ENCODE results near the gene FAM200C. TPM values are rescaled to one million over a fixed set of nuclear protein-coding genes. Genes with fewer than 3 reads are reported as not detected.

Gene FAM200C
- total and polyA plus RNA-seq, 10 of the 15 experiments (the other 5 are each of a cell fraction or from before 2014, with no cell fraction given): 1.0 to 5.4 (median 2.2) TPM

DNA sequence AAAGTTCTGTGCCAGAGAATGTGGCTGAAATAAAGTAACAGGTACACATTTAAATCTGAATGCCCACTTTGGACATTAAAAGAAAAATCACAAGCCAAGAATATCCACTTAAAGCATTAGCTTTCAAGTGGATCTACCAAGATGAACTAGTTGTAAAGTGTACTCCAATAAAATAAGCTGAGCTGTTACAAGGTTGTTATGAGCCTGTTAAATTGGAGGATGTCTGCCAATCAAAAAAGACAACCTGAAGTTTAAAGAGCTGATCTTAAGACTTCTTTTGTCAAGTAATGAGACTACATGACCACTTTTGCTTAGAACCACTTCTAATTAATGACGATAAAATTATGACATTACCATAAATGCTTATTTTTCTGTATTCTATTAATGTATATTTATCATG is 2.4 kb downstream of the FAM200C start (continued):
- TF ChIP-seq BRCA1 (IDR thresholded peaks at IDR 0.05; ENCODE audit: low read depth, low read length) (no peak), ZSCAN29 (IDR thresholded peaks at IDR 0.05) (no peak), TCF7 (IDR thresholded peaks at IDR 0.05; ENCODE audit: borderline replicate concordance) (no peak)

- in situ Hi-C loops (cut with MboI) (no loop called here), intact Hi-C loops (cut with micrococcal nuclease; ENCODE audit: unreplicated experiment) (no loop called here)
- no peak overlapping the region for H3K4me2 ChIP-seq (ENCODE audit: control insufficient read depth, insufficient read depth)
- no peak overlapping the region for H3K27ac ChIP-seq (ENCODE audit: control insufficient read depth, insufficient read depth)
- POLR2A ChIA-PET: interaction anchor here (1.7 kb wide), 1 partner anchor 24 kb away, joined by 7 read pairs; the partner anchor contains the start of gene SLU7
- no peaks in the 10 kb centered on the region for H3K9me3 ChIP-seq (replicated peaks; ENCODE audit: control insufficient read depth, insufficient read depth, low read length)
- H3K4me1 ChIP-seq (ENCODE audit: control insufficient read depth, insufficient read depth, low read length): no peaks in the 10 kb centered on the region
- no peaks in the 10 kb centered on the region for H3K27me3 ChIP-seq (replicated peaks in 1 of 2; ENCODE audit: control insufficient read depth in 2 of 2, insufficient read depth in 2 of 2, low read length in 1 of 2)
- H3K36me3 ChIP-seq (ENCODE audit: control insufficient read depth in 2 of 2, insufficient read depth in 2 of 2, low read length in 1 of 2): no peaks in the 10 kb centered on the region
- H4K20me1 ChIP-seq (ENCODE audit: control insufficient read depth, insufficient read depth): no peaks in the 10 kb centered on the region
- no peak for FAIRE-seq
- peaks cover 11% of the 10 kb centered on the region for H3K79me2 ChIP-seq (ENCODE audit: control insufficient read depth, insufficient read depth, low read length)
- CTCF ChIA-PET: interaction anchor here (0.8 to 10.2 kb wide), 5 partner anchors 9 to 373 kb away, joined by 3 to 101 read pairs (median 7); partner anchors contain the start of gene C1QTNF2
- H3K4me3 ChIP-seq: no peak overlapping the region
- SMC1A ChIA-PET (ENCODE audit: uncharacterized antibody, unreplicated experiment): interaction anchor here (1.1 to 2.6 kb wide), 4 partner anchors 12 to 50 kb away, joined by 3 to 11 read pairs (median 4); no protein-coding TSS in a partner anchor
- TF ChIP-seq ESRRA (IDR thresholded peaks at IDR 0.05; ENCODE audit: low read length): no peak
- TF ChIP-seq FOXK2 (IDR thresholded peaks at IDR 0.05): no peak
- TF ChIP-seq LARP7 (IDR thresholded peaks at IDR 0.05): no peak
- TF ChIP-seq SMAD1 (IDR thresholded peaks at IDR 0.05; ENCODE audit: low read depth, partially characterized antibody): no peak
- no peak for TF ChIP-seq CREB1 (IDR thresholded peaks at IDR 0.05; ENCODE audit: low read depth)
- no peak for TF ChIP-seq NRF1 (conservative IDR thresholded peaks at IDR 0.05; ENCODE audit: low read depth, low read length)
- no peak for TF ChIP-seq ATF7 (IDR thresholded peaks at IDR 0.05; ENCODE audit: low read depth)
- TF ChIP-seq KAT2A (conservative IDR thresholded peaks at IDR 0.05; ENCODE audit: control insufficient read depth, low read depth, low read length): no peak
- TF ChIP-seq RELA (IDR thresholded peaks at IDR 0.05; ENCODE audit: borderline replicate concordance, partially characterized antibody): no peak
- no peak for TF ChIP-seq WRNIP1 (IDR thresholded peaks at IDR 0.05; ENCODE audit: borderline replicate concordance, low read depth, low read length)
- TF ChIP-seq IKZF2 (IDR thresholded peaks at IDR 0.05): no peak
- TF ChIP-seq CBFB (IDR thresholded peaks at IDR 0.05; ENCODE audit: low read depth): no peak
- TF ChIP-seq ATF2 (IDR thresholded peaks at IDR 0.05; ENCODE audit: low read length): no peak
- TF ChIP-seq PAX8 (IDR thresholded peaks at IDR 0.05): no peak
- no peak for TF ChIP-seq SPI1 (IDR thresholded peaks at IDR 0.05; ENCODE audit: borderline replicate concordance, insufficient read depth, low read depth, low read length)
- no peak for TF ChIP-seq ZBTB11 (CRISPR knock-in tag; IDR thresholded peaks at IDR 0.05)
- TF ChIP-seq ZZZ3 (IDR thresholded peaks at IDR 0.05; ENCODE audit: control insufficient read depth, insufficient read length, low read depth): no peak
- no peak for ATAC-seq
- H2AFZ ChIP-seq (ENCODE audit: control insufficient read depth, low read depth, low read length): no peak overlapping the region
- BruUV-seq (replicated peaks): no TSS peak
- no peak overlapping the region for H3K9ac ChIP-seq (ENCODE audit: control insufficient read depth, insufficient read depth, low read length)
- RAD21 ChIA-PET (ENCODE audit: unreplicated experiment): interaction anchor here (1.1 kb wide), 1 partner anchor 27 kb away, joined by 3 read pairs; the partner anchor contains the start of gene PTTG1
- WGBS (ENCODE audit: insufficient coverage, insufficient replicate concordance, low lambda C conversion rate, missing lambda C conversion rate): 97% methylated on average over 7 of the region's 7 CpGs
- DNase-seq (ENCODE audit: low read depth, low spot score): no peak
Measured at GRCh38 chr5:160395111-160395510, 4.7 kb downstream of the FAM200C start.
